H9 (cell line): Measurements from ENCODE around the gene ELF1. TPM values are rescaled to one million over a fixed set of nuclear protein-coding genes. Genes with fewer than 3 reads are reported as not detected.

Source experiments
- DNase-seq: peaks from one replicate; pipeline ENCODE4 v3.0.0-alpha.2; 2017
- H2AFZ ChIP-seq: one replicate; pipeline ENCODE4 v1.6.1; 2013; ENCODE audit warnings: mild to moderate bottlenecking, low read length, control low read depth, moderate library complexity
- H2AK5ac ChIP-seq: 2 replicates; pipeline ENCODE4 v1.6.1; 2013; ENCODE audit warnings: low read length, control low read depth, mixed read lengths; ENCODE audit not compliant: insufficient read length
- H2BK120ac ChIP-seq: one replicate; pipeline ENCODE4 v1.6.1; 2013; ENCODE audit warnings: low read depth, mild to moderate bottlenecking, low read length, control low read depth, inconsistent platforms; ENCODE audit not compliant: poor library complexity, severe bottlenecking
- H2BK12ac ChIP-seq: 2 replicates; pipeline ENCODE4 v1.6.1; 2013; ENCODE audit warnings: low read length, control low read depth, mixed read lengths, low read depth; ENCODE audit not compliant: insufficient read length
- H2BK15ac ChIP-seq: 2 replicates; pipeline ENCODE4 v1.6.1; 2013; ENCODE audit warnings: low read depth, low read length, control low read depth
- H2BK20ac ChIP-seq: one replicate; pipeline ENCODE4 v1.6.1; 2013; ENCODE audit warnings: low read depth, mild to moderate bottlenecking, low read length, control low read depth, inconsistent platforms; ENCODE audit not compliant: poor library complexity, severe bottlenecking
- H2BK5ac ChIP-seq: 2 replicates; pipeline ENCODE4 v1.6.1; 2013; ENCODE audit warnings: low read length, control low read depth, mixed read lengths; ENCODE audit not compliant: insufficient read length
- H3K14ac ChIP-seq: 2 replicates; pipeline ENCODE4 v1.6.1; 2013; ENCODE audit warnings: low read length, control low read depth; ENCODE audit not compliant: insufficient read depth
- H3K18ac ChIP-seq: 2 replicates; pipeline ENCODE4 v1.6.1; 2013; ENCODE audit warnings: low read depth, mild to moderate bottlenecking, mixed read lengths, low read length, control low read depth; ENCODE audit not compliant: insufficient read length
- H3K23ac ChIP-seq: 2 replicates; pipeline ENCODE4 v1.6.1; 2013; ENCODE audit warnings: low read length, control low read depth, mixed read lengths, low read depth; ENCODE audit not compliant: insufficient read length
- H3K23me2 ChIP-seq: 2 replicates; pipeline ENCODE4 v1.6.1; 2013; ENCODE audit warnings: low read depth, mild to moderate bottlenecking, mixed read lengths, low read length, control low read depth; ENCODE audit not compliant: insufficient read length, poor library complexity, severe bottlenecking
- H3K27ac ChIP-seq: 2 replicates; pipeline ENCODE4 v1.5.1; 2013; ENCODE audit warnings: low read length, control low read depth, mixed read lengths, low read depth; ENCODE audit not compliant: insufficient read length
- H3K27me3 ChIP-seq: 2 replicates; pipeline ENCODE4 v1.6.1; 2013; ENCODE audit warnings: low read length, control low read depth, inconsistent platforms; ENCODE audit not compliant: insufficient read depth
- H3K4ac ChIP-seq: 2 replicates; pipeline ENCODE4 v1.6.1; 2013; ENCODE audit warnings: low read depth, mild to moderate bottlenecking, control low read depth, inconsistent platforms, low read length, moderate library complexity
- H3K4me1 ChIP-seq: 2 replicates; pipeline ENCODE4 v1.6.1; 2013; ENCODE audit warnings: low read length, control low read depth, inconsistent platforms; ENCODE audit not compliant: insufficient read depth
- H3K4me2 ChIP-seq: 2 replicates; pipeline ENCODE4 v1.6.1; 2013; ENCODE audit warnings: low read length, control low read depth, mixed read lengths; ENCODE audit not compliant: insufficient read length, insufficient read depth
- H3K56ac ChIP-seq: 2 replicates; pipeline ENCODE4 v1.6.1; 2013; ENCODE audit warnings: low read depth, mild to moderate bottlenecking, mixed read lengths, low read length, control low read depth; ENCODE audit not compliant: insufficient read length
- H3K79me1 ChIP-seq: 2 replicates; pipeline ENCODE4 v1.6.1; 2013; ENCODE audit warnings: low read depth, mild to moderate bottlenecking, moderate library complexity, low read length, control low read depth, inconsistent platforms; ENCODE audit not compliant: insufficient read depth, poor library complexity, severe bottlenecking
- H3K79me2 ChIP-seq: 2 replicates; pipeline ENCODE4 v1.6.1; 2013; ENCODE audit warnings: low read length, control low read depth, inconsistent platforms; ENCODE audit not compliant: insufficient read depth
- H3K9ac ChIP-seq: 2 replicates; pipeline ENCODE4 v1.6.1; 2013; ENCODE audit warnings: low read length, control low read depth, mixed read lengths; ENCODE audit not compliant: insufficient read length; ENCODE audit errors: extremely low read depth
- H3K9me3 ChIP-seq: one replicate; pipeline ENCODE4 v1.6.1; 2013; ENCODE audit warnings: low read depth, low read length, inconsistent platforms; ENCODE audit not compliant: control insufficient read depth
- H3T11ph ChIP-seq: one replicate; pipeline ENCODE4 v1.6.1; 2013; ENCODE audit warnings: mild to moderate bottlenecking, low read length, control low read depth, inconsistent platforms
- H4K20me1 ChIP-seq: one replicate; pipeline ENCODE4 v1.6.1; 2013; ENCODE audit not compliant: control insufficient read depth, insufficient read length, insufficient read depth
- H4K5ac ChIP-seq: 2 replicates; pipeline ENCODE4 v1.6.1; 2013; ENCODE audit warnings: low read depth, mild to moderate bottlenecking, mixed read lengths, low read length, control low read depth; ENCODE audit not compliant: insufficient read length
- H4K8ac ChIP-seq: replicated peaks from 2 replicates; pipeline ENCODE4 v1.6.1; 2013; ENCODE audit warnings: low read length, control low read depth, mixed read lengths, low read depth; ENCODE audit not compliant: insufficient read length
- H4K91ac ChIP-seq: 2 replicates; pipeline ENCODE4 v1.6.1; 2013; ENCODE audit warnings: low read depth, mild to moderate bottlenecking, moderate library complexity, mixed read lengths, low read length, control low read depth; ENCODE audit not compliant: insufficient read length
- H3K27ac Mint-ChIP-seq, 3 experiments: 2 replicates in 2 of 3; 3 replicates in 1 of 3; pipeline ENCODE4 v1.8.0; 2020 to 2021; ENCODE audit warnings: mixed read lengths in 3 of 3, mild to moderate bottlenecking in 1 of 3, moderate library complexity in 1 of 3
- H3K27me3 Mint-ChIP-seq: 2 replicates; pipeline ENCODE4 v1.8.0; 2021; ENCODE audit warnings: low read depth, mild to moderate bottlenecking, moderate library complexity, mixed read lengths
- H3K36me3 Mint-ChIP-seq, 3 experiments: 2 replicates in 2 of 3; 3 replicates in 1 of 3; pipeline ENCODE4 v1.8.0; 2020 to 2021; ENCODE audit warnings: low read depth in 3 of 3, mixed read lengths in 3 of 3; ENCODE audit not compliant: insufficient read depth in 1 of 3
- H3K4me1 Mint-ChIP-seq, 2 experiments: 2 replicates each; pipeline ENCODE4 v1.8.0; 2020; ENCODE audit warnings: mixed read lengths in 2 of 2
- H3K4me3 Mint-ChIP-seq, 2 experiments: 2 replicates in 1 of 2; 3 replicates in 1 of 2; pipeline ENCODE4 v1.8.0; 2020 to 2021; ENCODE audit warnings: mild to moderate bottlenecking in 2 of 2, mixed read lengths in 2 of 2, moderate library complexity in 1 of 2
- H3K9me3 Mint-ChIP-seq, 2 experiments: 2 replicates in 1 of 2; 3 replicates in 1 of 2; pipeline ENCODE4 v1.8.0; 2020; ENCODE audit warnings: mild to moderate bottlenecking in 2 of 2, mixed read lengths in 2 of 2, moderate library complexity in 1 of 2
- CTCF ChIP-seq: fragments of 200-600 bp; sonication (generic); conservative IDR thresholded peaks from 3 replicates; pipeline ENCODE4 v1.8.0; 2021; ENCODE audit warnings: antibody characterized with exemption, mild to moderate bottlenecking
- WGBS: extraction: QIAGEN DNeasy Blood & Tissue Kit; methylation state at CpG from one replicate; pipeline ENCODE4 v1.1.7; 2013; ENCODE audit warnings: missing lambda C conversion rate, low lambda C conversion rate, mixed read lengths; ENCODE audit not compliant: insufficient read length; ENCODE audit errors: extremely low coverage; 5-methylcytosine and 5-hydroxymethylcytosine counted together
- total RNA-seq: library from RNA; stranded (reverse); gene quantifications from 2 replicates; pipeline ENCODE4 v1.2.1, GENCODE V29; 2021

The ELF1 gene
- total RNA-seq, 1 experiment from 2014 or later: 15.5 TPM

- no CpG with 5 or more reads among the region's 4 CpGs for WGBS
- no peak overlapping the region for H3K27ac ChIP-seq
Measured at GRCh38 chr13:40983725-40984667, 35.1 kb downstream of the ELF1 start.

More at GRCh38 chr13:40983725-40984667, 35.1 kb downstream of the ELF1 start:
- H3K9ac ChIP-seq: no peak overlapping the region
- DNase-seq: no peak
- no peaks in the 10 kb centered on the region for H3K79me2 ChIP-seq
- no peaks in the 10 kb centered on the region for H3K9me3 ChIP-seq
- H2BK20ac ChIP-seq: no peak overlapping the region
- H3K4me2 ChIP-seq: no peak overlapping the region
- no peak for TF ChIP-seq CTCF
- no peak overlapping the region for H2AFZ ChIP-seq
- H3K27me3 ChIP-seq: no peaks in the 10 kb centered on the region
- no peak overlapping the region for H3K4me3 Mint-ChIP-seq
- no peaks in the 10 kb centered on the region for H3K36me3 Mint-ChIP-seq
- H4K8ac ChIP-seq: no peak overlapping the region
- no peaks in the 10 kb centered on the region for H3K9me3 Mint-ChIP-seq
- H4K91ac ChIP-seq: no peak overlapping the region
- no peak overlapping the region for H2BK12ac ChIP-seq
- H3K27me3 Mint-ChIP-seq: no peaks in the 10 kb centered on the region
- H4K5ac ChIP-seq: no peak overlapping the region
- no peak overlapping the region for H3K4ac ChIP-seq
- no peaks in the 10 kb centered on the region for H3K4me1 ChIP-seq
- no peak overlapping the region for H3K14ac ChIP-seq
- H3K23me2 ChIP-seq: no peaks in the 10 kb centered on the region
- no peak overlapping the region for H2BK15ac ChIP-seq
- H2BK120ac ChIP-seq: no peak overlapping the region
- peak overlapping the region in 2 of 3 experiments; percentile 10 to 43; a peak in 4 of 7 replicates for H3K27ac Mint-ChIP-seq
- H3K79me1 ChIP-seq: no peaks in the 10 kb centered on the region
- no peak overlapping the region for H3K18ac ChIP-seq
- no peak overlapping the region for H3K23ac ChIP-seq
- H2AK5ac ChIP-seq: no peak overlapping the region
- no peak overlapping the region for H3K56ac ChIP-seq
- H2BK5ac ChIP-seq: no peak overlapping the region
- H3K4me1 Mint-ChIP-seq: peaks cover 10 to 15% of the 10 kb centered on the region in 2 experiments
- no peak overlapping the region for H3T11ph ChIP-seq
- H4K20me1 ChIP-seq: no peaks in the 10 kb centered on the region
